ENCODE results near the gene PARD3. TPM values are rescaled to one million over a fixed set of nuclear protein-coding genes. Genes with fewer than 3 reads are reported as not detected.

PARD3 gene
- total RNA-seq, 1 donor from 2014 or later: 97.8 TPM

GRCh38 chr10:34762603-34763299 lies 52.3 kb downstream of the PARD3 start:
- peak; percentile 5 for TF ChIP-seq CTCF (conservative IDR thresholded peaks at IDR 0.05; ENCODE audit: low read depth, low read length)
- no peak for DNase-seq (ENCODE audit: low read depth)
- H3K4me3 ChIP-seq (ENCODE audit: low read depth, low read length): no peak overlapping the region

GRCh38 chr10:34762156-34762555 lies 52.9 kb downstream of the PARD3 start:
- no peak overlapping the region for H3K4me3 ChIP-seq (ENCODE audit: low read depth, low read length)
- TF ChIP-seq CTCF (conservative IDR thresholded peaks at IDR 0.05; ENCODE audit: low read depth, low read length): no peak
- no peak for DNase-seq (ENCODE audit: low read depth)

GRCh38 chr10:34761453-34761852 lies 53.6 kb downstream of the PARD3 start:
- DNase-seq (ENCODE audit: low read depth): no peak
- H3K4me3 ChIP-seq (ENCODE audit: low read depth, low read length): no peak overlapping the region
- TF ChIP-seq CTCF (conservative IDR thresholded peaks at IDR 0.05; ENCODE audit: low read depth, low read length): no peak

- no peak for TF ChIP-seq CTCF (conservative IDR thresholded peaks at IDR 0.05; ENCODE audit: low read depth, low read length)
- H3K4me3 ChIP-seq (ENCODE audit: low read depth, low read length): no peak overlapping the region
- no peak for DNase-seq (ENCODE audit: low read depth)
Observed at GRCh38 chr10:34760606-34761005, 54.5 kb downstream of the PARD3 start.

GRCh38 chr10:34759837-34760215 lies 55.3 kb downstream of the PARD3 start:
- DNase-seq (ENCODE audit: low read depth): no peak
- TF ChIP-seq CTCF (conservative IDR thresholded peaks at IDR 0.05; ENCODE audit: low read depth, low read length): no peak
- H3K4me3 ChIP-seq (ENCODE audit: low read depth, low read length): no peak overlapping the region

- TF ChIP-seq CTCF (conservative IDR thresholded peaks at IDR 0.05; ENCODE audit: low read depth, low read length): no peak
- DNase-seq (ENCODE audit: low read depth): no peak
- no peak overlapping the region for H3K4me3 ChIP-seq (ENCODE audit: low read depth, low read length)
Observed at GRCh38 chr10:34759161-34759836, 55.8 kb downstream of the PARD3 start.
